Neuron (in vitro differentiated cells): Measurements from ENCODE around the gene BNC2.

ENCODE experiments used
- H2AFZ ChIP-seq: one replicate; pipeline ENCODE4 v1.6.1; 2013; ENCODE audit warnings: low read depth, mild to moderate bottlenecking, inconsistent platforms, low read length, moderate library complexity
- H3K27me3 ChIP-seq: one replicate; pipeline ENCODE4 v1.6.1; 2013; ENCODE audit warnings: low read length; ENCODE audit not compliant: insufficient read depth
- H3K36me3 ChIP-seq: one replicate; pipeline ENCODE4 v1.6.1; 2013; ENCODE audit warnings: low read length; ENCODE audit not compliant: insufficient read depth
- H3K4me1 ChIP-seq: one replicate; pipeline ENCODE4 v1.6.1; 2013; ENCODE audit warnings: low read length; ENCODE audit not compliant: insufficient read depth
- H3K4me3 ChIP-seq: 2 replicates; pipeline ENCODE4 v1.5.1; 2013; ENCODE audit warnings: mild to moderate bottlenecking, low read length, moderate library complexity
- H3K9me3 ChIP-seq: one replicate; pipeline ENCODE4 v1.6.1; 2013; ENCODE audit warnings: low read length

BNC2 gene

DNA sequence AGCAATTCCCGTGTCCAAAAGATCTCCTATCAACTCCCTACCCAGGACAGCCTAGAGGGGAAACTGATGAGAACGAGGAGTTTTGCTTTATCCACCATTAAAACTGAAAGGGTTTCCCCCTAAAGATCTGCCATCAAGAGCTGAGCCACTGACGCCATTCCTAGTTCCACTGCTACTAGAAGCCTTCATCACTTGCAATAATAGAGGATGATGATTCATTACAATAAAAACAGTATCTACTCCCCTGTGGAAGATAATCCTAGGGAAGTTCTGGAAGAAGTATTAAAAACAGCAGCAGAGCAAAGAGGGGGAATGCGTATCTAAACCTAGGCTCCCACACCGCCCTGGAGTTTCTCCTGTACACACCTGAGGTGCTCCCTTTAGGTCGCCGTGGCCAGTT lies 394.5 kb downstream of the BNC2 start:
- H2AFZ ChIP-seq: no peak overlapping the region
- H3K4me1 ChIP-seq: no peaks in the 10 kb centered on the region
- no peaks in the 10 kb centered on the region for H3K36me3 ChIP-seq
- H3K9me3 ChIP-seq: no peaks in the 10 kb centered on the region
- no peaks in the 10 kb centered on the region for H3K27me3 ChIP-seq
- H3K4me3 ChIP-seq: no peak overlapping the region

DNA sequence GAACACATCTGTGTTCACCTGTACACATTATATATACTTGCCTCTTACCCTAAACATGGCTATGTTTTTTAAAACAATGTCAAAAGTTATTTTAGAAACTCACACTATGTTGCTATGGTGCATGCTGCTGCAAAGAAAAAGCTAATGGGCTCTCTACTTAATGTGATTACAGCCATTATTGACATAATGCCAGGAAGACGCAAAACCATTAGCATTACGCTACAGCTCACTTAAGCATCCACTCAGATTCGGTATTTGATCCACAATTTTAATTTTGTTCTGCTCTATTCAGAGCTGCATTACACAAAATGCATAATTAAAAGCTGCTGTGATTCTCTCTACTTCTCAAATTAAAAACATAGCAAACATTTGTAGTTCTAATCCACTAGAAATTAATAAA lies 395.2 kb downstream of the BNC2 start:
- Histone ChIP-seq H3K4me3 (no peak overlapping the region), H3K27me3 (no peaks in the 10 kb centered on the region), H3K36me3 (no peaks in the 10 kb centered on the region), H3K9me3 (no peaks in the 10 kb centered on the region), H3K4me1 (no peaks in the 10 kb centered on the region), H2AFZ (no peak overlapping the region)

DNA sequence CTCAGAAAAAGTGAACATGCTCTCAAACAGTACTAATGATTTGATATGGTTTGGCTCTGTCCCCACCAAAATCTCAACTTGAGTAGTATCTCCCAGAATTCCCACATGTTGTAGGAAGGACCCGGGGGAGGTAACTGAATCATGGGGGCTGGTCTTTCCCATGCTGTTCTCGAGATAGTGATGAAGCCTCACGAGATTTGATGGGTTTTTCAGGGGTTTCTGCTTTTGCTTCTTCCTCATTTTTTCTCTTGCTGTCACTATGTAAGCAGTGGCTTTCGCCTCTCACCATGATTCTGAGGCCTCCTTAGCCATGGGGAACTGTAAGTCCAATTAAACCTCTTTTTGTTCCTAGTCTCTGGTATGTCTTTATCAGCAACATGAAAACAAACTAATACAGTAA lies 401.3 kb downstream of the BNC2 start:
- H2AFZ ChIP-seq: no peak overlapping the region
- no peaks in the 10 kb centered on the region for H3K36me3 ChIP-seq
- H3K9me3 ChIP-seq: no peaks in the 10 kb centered on the region
- no peak overlapping the region for H3K4me3 ChIP-seq
- H3K27me3 ChIP-seq: no peaks in the 10 kb centered on the region
- no peaks in the 10 kb centered on the region for H3K4me1 ChIP-seq

DNA sequence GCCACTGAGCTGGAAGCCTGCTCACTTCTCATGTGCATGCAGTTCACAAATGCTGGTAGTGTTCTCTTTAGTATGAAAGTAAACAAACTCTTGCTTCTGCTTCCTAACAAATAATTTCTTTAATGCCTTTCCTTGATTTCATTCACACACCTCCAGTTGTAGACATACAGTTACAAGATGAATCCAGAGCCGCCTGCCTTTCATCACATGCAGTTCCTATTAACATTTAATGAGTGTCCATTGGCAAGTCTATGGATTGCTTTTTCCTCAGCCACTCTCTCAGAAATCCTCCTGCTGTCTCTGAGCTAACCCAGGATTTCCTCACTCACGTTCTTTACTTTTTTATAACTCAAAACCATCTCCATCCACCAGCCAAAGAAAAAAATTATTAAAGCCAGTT lies 408.6 kb downstream of the BNC2 start:
- H3K4me3 ChIP-seq: no peak overlapping the region
- no peak overlapping the region for H2AFZ ChIP-seq
- H3K27me3 ChIP-seq: no peaks in the 10 kb centered on the region
- H3K4me1 ChIP-seq: peaks cover 10% of the 10 kb centered on the region
- H3K36me3 ChIP-seq: no peaks in the 10 kb centered on the region
- H3K9me3 ChIP-seq: no peaks in the 10 kb centered on the region

DNA sequence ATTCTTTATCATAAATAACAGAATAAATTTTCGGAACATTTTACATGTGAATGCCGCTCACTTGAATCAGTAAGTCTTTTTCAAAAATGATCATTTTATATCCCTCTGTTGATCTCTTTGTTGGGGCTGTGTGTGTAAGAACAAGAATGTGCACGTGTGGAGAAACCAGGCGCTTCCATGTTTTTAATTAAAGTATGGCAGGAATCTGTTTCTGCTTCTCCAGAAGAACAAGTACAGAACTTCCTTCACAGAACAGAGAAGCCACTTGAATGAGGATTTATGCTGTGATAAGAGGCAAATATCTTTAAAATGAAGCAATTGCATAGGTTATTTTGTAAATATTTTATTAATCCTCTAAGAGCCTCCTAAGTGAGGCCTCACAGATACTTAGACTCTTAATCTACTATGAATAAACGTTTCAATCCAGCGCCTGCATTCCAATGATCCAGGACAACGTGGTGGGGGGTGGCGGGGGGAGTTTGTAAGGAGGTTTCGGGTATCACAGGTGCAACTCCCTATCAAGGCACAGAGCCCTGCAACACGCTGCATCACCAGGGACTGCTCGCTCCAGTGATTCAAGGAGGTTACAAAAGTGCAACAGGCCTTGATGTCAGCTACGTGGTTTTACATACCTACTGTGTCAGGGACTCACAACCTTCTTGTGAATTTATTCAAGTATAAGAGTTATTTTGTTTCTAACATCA lies 409.2 kb downstream of the BNC2 start:
- Histone ChIP-seq H3K9me3 (no peaks in the 10 kb centered on the region), H3K36me3 (no peaks in the 10 kb centered on the region), H3K27me3 (no peaks in the 10 kb centered on the region), H3K4me3 (no peak overlapping the region), H3K4me1 (peaks cover 10% of the 10 kb centered on the region), H2AFZ (no peak overlapping the region)

DNA sequence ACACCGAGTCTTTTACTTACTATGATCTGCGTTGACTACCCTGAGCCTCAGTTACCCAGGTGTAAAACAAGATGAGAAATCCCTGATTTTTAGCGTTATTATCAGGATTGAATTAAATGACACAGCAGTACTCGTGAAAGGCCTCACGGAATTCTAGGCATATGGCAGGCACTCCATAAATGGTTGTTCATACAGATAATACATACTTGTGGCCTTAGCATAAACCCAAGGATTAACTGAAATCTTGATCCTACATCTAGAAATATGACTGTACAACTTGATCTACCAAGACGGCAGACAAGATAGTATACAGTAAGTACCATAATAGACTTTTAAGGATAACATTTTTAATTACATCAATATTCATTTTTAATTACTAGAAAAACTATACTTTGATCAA lies 409.8 kb downstream of the BNC2 start:
- Histone ChIP-seq H3K9me3 (no peaks in the 10 kb centered on the region), H3K4me3 (no peak overlapping the region), H2AFZ (no peak overlapping the region)

DNA sequence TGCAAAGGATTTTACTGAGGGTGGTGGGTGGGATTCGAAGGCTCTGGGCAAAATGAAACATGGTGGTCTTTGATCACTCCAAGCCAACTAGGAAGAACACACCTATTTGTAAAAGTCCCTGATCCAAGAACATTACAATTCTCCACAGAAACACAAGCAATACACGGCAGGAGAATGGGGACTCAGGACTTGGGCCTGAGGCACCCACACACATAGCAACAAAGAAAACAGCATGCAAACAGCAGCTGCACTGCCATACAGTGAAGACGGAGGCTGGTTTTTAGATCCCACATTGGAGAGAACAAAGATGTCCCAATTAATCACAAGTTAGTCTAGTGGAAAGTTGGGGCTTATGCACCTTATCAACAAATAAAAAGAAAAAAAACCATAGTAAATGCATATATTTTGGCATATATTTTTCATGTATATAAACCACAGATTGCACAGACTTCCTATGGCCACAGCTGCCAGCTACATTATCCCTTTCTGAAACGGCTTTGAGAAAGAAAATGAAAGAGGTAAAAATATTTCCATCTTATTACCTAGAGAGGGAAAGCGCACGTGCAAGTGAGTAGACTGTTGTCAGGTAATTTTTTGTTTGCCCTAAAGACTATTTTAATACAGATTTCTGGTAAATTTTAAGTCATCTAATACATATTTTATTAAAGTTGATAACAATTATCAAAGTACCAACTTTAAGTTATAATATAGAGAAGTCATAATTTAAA lies 410.9 kb downstream of the BNC2 start:
- no peak overlapping the region for H2AFZ ChIP-seq
- peaks cover 10% of the 10 kb centered on the region for H3K4me1 ChIP-seq
- no peaks in the 10 kb centered on the region for H3K9me3 ChIP-seq
- H3K27me3 ChIP-seq: no peaks in the 10 kb centered on the region
- H3K4me3 ChIP-seq: no peak overlapping the region
- H3K36me3 ChIP-seq: no peaks in the 10 kb centered on the region

More for the DNA sequence above, 409.8 kb downstream of the BNC2 start:
- Histone ChIP-seq H3K4me1 (peaks cover 10% of the 10 kb centered on the region), H3K36me3 (no peaks in the 10 kb centered on the region), H3K27me3 (no peaks in the 10 kb centered on the region)

DNA sequence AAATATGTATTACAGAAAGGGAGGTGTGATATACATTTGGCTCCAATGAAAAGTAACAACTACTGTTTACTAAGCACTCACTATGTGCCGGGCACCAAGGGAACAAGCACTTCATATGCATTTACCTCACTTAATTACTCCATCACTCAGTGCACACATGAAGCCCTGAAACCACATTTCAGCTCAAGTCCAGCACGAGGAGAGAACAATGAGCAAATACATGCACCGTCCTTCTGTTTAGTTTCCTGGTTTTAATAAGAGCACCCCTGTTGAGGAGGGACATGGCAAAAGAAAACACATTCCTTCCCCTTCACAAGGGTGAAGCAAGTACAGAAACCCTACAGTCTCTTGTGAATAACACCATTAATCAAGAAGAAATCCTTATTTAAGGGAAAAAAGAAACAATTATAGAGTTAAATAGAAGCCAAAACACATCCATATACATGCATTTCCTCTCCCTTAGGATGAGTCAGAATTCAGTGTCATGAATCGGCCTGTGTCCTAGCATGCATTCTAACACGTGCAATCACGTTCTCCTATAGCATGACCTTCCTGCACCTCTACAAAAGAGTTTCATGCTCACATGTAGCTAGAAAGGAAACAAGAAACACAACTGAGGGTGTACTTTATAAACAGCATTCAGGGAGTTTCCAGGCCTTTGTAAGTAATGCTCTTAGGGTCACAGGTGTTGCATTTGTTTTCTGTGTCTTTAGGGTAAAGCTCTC lies 411.6 kb downstream of the BNC2 start:
- Histone ChIP-seq H3K4me1 (peaks cover 10% of the 10 kb centered on the region), H3K9me3 (no peaks in the 10 kb centered on the region), H3K36me3 (no peaks in the 10 kb centered on the region), H2AFZ (no peak overlapping the region), H3K4me3 (no peak overlapping the region), H3K27me3 (no peaks in the 10 kb centered on the region)

DNA sequence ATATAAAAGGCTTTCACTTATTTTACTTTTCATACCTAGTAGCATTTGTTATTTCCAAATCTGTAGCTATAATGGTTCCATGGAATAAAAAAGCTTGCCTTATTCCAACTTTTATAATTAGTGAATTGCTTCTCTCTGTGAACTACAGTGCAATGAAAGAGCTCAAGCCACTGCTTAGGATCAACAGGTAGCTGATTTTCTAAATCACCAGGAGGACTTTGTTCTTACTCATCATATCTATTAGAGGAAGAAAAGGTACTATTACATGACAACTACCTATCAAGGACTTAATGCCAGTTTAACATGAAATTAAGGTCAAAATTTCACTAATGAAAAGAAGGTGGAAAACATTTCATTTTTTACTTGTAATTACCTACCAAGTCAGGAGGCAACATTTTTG lies 414.6 kb downstream of the BNC2 start:
- no peaks in the 10 kb centered on the region for H3K36me3 ChIP-seq
- peaks cover 8% of the 10 kb centered on the region for H3K4me1 ChIP-seq
- no peaks in the 10 kb centered on the region for H3K27me3 ChIP-seq
- H3K9me3 ChIP-seq: no peaks in the 10 kb centered on the region
- H2AFZ ChIP-seq: no peak overlapping the region
- no peak overlapping the region for H3K4me3 ChIP-seq

DNA sequence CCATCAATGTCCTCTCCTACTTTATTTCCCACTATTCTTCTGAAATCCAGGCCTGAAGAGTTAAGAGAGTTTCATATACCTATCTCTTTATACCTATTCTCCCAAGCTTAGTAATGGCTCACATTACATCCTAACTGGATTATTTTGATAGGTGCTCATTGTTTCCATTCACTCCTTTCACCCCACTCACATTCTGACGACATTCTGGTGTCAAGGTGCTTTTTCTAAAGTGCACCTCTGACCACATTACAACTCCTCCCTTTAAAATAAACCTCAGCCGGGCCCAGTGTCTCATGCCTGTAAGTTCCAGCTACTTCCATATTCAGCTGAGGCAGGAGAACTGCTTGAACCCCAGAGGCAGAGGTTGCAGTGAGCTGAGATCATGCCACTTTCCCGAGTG lies 417.1 kb downstream of the BNC2 start:
- Histone ChIP-seq H3K4me3 (no peak overlapping the region), H3K9me3 (no peaks in the 10 kb centered on the region), H2AFZ (no peak overlapping the region), H3K4me1 (no peaks in the 10 kb centered on the region), H3K27me3 (no peaks in the 10 kb centered on the region), H3K36me3 (no peaks in the 10 kb centered on the region)

DNA sequence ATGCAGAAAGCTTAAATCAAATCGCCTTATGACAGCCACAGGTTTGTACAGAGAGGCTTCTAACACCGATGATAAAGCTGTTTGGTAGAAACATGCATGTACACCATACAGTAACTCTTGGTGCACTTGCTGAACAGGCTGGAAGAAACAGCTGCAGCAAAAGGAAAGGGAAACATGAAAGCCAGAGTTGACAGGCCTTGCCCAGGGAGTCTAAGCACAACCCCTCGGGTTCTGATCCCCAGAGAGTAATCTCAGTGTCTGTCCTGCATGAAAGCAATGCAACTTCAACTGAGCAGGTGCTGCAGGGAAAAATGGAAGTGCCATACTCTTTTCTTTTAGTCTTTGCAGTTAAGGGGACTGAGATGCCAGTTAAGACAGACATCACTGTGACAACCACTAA lies 419.9 kb downstream of the BNC2 start:
- Histone ChIP-seq H3K9me3 (no peaks in the 10 kb centered on the region), H2AFZ (no peak overlapping the region), H3K27me3 (no peaks in the 10 kb centered on the region), H3K4me3 (no peak overlapping the region), H3K36me3 (no peaks in the 10 kb centered on the region), H3K4me1 (no peaks in the 10 kb centered on the region)

DNA sequence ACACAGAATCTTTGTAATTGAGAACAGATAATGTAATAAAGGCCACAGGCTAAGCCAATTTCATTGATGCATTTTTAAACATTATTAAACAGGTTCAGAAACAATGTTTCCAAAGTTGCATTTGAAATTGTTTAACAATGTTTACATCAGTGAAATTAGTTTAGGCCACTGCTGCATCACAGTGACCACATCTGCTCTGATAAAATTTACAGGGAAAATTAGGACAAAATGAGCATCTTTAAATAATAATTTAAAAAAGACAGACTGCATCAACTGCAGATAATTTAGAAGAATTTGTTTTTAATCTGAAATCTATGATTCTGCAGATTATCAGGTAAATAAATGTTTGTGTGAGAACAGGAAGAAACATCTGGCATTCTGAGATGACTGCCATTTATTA lies 420.4 kb downstream of the BNC2 start:
- H3K4me3 ChIP-seq: no peak overlapping the region
- no peak overlapping the region for H2AFZ ChIP-seq
- H3K4me1 ChIP-seq: no peaks in the 10 kb centered on the region
- no peaks in the 10 kb centered on the region for H3K27me3 ChIP-seq
- no peaks in the 10 kb centered on the region for H3K36me3 ChIP-seq
- no peaks in the 10 kb centered on the region for H3K9me3 ChIP-seq

DNA sequence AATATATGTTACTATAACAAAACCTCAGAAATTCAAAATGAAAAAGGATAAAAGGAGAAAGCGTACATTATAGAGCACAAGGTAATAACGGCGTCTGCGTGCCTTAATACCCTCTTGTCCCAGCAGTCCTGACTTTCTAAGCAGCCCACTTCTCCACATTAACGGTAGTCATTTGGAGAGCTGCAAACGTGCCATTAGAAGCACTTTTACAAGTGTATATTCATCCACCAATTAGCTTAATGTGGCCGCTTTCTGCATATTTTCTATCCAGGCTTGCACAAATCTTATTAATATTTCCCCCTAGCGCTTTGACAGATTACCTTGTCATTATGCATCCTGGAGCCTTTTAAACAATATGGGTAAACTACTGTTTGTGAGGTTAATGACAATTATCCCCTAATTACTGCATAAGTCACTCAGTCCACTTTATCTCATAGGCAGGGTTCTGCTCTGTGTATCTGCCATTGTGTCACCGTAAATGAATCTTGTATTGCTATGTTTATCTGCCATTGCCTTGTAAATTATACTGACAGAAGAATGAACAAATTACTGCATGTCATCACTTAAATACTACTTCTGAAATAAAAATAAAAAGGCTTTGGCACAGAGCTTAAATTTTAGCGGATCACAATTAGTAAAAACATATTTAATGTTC lies 421.3 kb downstream of the BNC2 start:
- Histone ChIP-seq H3K4me1 (no peaks in the 10 kb centered on the region), H3K9me3 (no peaks in the 10 kb centered on the region), H3K4me3 (no peak overlapping the region), H3K27me3 (no peaks in the 10 kb centered on the region), H3K36me3 (no peaks in the 10 kb centered on the region), H2AFZ (no peak overlapping the region)
